ENCODE results near the gene PXMP2.
A peak's percentile ranks its signal among the peaks of the same experiment; 100 is the strongest.
"Not testable (repeated sequence)": the region's sequence is repeated elsewhere in the genome, so short reads cannot be mapped to it uniquely, and the experiment has no call there.

The PXMP2 gene

DNA sequence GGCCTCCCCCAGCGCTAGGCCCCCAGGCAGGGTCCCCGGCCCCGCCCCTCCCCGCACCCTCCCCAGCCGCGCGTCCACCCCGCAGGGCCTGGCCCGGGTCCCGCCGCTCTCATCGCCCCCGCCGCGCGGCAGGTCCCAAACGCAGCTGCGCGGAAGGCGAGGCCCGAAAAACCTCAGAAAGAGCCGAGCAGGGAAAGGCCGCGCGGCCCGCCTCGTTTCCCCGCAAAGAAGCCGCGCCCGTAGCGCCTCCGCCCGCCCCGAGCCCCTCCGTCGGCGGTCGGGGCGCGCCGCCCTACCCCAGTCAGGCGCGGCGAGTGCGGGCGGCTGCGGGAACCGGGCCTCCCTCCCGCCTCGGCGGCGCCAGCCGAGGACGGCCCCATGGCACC is 569 bp upstream of the PXMP2 start:
- TF ChIP-seq ZFX (IDR thresholded peaks at IDR 0.05; ENCODE audit: borderline replicate concordance) = no peak
- TF ChIP-seq, protein P1, sequence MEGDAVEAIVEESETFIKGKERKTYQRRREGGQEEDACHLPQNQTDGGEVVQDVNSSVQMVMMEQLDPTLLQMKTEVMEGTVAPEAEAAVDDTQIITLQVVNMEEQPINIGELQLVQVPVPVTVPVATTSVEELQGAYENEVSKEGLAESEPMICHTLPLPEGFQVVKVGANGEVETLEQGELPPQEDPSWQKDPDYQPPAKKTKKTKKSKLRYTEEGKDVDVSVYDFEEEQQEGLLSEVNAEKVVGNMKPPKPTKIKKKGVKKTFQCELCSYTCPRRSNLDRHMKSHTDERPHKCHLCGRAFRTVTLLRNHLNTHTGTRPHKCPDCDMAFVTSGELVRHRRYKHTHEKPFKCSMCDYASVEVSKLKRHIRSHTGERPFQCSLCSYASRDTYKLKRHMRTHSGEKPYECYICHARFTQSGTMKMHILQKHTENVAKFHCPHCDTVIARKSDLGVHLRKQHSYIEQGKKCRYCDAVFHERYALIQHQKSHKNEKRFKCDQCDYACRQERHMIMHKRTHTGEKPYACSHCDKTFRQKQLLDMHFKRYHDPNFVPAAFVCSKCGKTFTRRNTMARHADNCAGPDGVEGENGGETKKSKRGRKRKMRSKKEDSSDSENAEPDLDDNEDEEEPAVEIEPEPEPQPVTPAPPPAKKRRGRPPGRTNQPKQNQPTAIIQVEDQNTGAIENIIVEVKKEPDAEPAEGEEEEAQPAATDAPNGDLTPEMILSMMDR (IDR thresholded peaks at IDR 0.05) = no peak
- H3K27ac ChIP-seq = peak overlapping the region; percentile 94

DNA sequence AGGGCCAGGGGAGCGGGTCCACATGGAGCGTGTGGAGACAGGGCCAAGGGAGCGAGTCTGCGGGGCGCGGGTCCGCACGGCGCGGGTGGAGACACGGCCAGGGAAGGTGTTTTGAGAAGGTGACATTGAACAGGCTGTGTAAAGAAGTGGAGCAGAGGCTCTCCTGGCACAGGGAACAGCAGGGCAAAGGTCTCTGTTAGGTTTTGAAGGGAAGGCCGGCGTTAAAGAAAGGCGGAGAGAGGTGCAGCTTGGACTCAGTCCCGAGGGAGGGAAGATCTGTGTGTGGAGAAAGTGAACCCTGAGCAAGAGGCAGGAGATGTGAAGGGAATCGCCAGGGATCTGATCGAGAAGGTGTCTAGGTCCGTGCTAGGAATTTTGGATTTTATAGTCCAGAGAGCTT is 1.8 kb downstream of the PXMP2 start:
- H3K27ac ChIP-seq = peak overlapping the region; percentile 77
- TF ChIP-seq ZFX (IDR thresholded peaks at IDR 0.05; ENCODE audit: borderline replicate concordance) = no peak
- TF ChIP-seq, protein P1 (IDR thresholded peaks at IDR 0.05) = no peak

DNA sequence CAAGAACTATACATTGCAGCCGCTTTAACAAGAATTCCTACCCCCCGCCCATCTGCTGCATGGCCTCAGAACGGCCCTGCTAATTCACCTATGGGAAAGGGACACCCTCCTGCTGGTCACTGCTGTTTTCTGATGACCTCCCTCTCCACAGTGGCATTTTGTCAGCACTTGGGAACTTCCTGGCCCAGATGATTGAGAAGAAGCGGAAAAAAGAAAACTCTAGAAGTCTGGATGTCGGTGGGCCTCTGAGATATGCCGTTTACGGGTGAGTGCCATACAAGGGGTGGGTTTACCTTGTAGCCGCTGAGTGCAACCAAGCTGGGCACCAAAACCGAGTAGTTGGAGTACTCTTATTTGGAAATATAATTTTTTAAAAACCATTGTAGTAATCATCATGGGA is 2.7 kb downstream of the PXMP2 start:
- TF ChIP-seq, protein P1 (IDR thresholded peaks at IDR 0.05) = no peak
- TF ChIP-seq ZFX (IDR thresholded peaks at IDR 0.05; ENCODE audit: borderline replicate concordance) = no peak
- peak overlapping the region; percentile 77 for H3K27ac ChIP-seq

DNA sequence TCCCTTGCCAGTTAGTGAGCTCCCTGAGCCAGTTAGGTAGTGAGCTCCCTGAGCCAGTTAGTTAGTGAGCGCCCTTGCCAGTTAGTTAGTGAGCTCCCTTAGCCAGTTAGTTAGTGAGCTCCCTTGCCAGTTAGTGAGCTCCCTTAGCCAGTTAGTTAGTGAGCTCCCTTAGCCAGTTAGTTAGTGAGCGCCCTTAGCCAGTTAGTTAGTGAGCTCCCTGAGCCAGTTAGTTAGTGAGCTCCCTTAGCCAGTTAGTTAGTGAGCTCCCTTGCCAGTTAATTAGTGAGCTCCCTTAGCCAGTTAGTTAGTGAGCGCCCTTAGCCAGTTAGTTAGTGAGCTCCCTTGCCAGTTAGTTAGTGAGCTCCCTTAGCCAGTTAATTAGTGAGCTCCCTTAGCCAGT is 4.6 kb downstream of the PXMP2 start:
- H3K27ac ChIP-seq = not testable (repeated sequence)

DNA sequence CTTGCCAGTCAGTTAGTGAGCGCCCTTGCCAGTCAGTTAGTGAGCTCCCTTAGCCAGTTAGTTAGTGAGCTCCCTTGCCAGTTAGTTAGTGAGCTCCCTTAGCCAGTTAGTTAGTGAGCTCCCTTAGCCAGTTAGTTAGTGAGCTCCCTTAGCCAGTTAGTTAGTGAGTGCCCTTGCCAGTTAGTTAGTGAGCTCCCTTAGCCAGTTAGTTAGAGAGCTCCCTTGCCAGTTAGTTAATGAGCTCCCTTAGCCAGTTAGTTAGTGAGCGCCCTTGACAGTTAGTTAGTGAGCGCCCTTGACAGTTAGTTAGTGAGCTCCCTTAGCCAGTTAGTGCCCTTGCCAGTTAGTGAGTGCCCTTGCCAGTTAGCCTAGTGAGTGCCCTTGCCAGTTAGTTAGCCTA is 7.5 kb downstream of the PXMP2 start:
- not testable (repeated sequence) for H3K27ac ChIP-seq

DNA sequence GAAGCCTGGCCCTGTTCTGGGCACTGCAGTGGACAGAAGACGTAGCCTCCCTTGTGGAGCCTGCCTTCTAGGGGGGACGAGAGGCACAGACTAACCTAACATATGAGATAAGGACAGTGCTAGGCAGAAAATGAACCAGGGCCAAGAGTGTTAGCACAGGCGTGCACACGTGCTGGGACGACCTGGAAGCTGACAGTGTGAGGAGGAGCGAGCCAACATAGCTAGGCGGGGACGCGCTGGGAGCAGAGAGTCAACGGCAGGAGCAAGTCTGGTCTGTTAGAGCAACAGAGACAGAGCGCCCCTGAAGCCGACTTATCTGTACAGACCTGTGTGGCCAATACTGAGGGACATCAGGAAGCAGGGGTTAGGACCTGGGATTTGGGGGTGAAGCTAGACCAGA is 8.0 kb downstream of the PXMP2 start:
- no peak overlapping the region for H3K27ac ChIP-seq
- TF ChIP-seq ZFX (IDR thresholded peaks at IDR 0.05; ENCODE audit: borderline replicate concordance) = no peak

DNA sequence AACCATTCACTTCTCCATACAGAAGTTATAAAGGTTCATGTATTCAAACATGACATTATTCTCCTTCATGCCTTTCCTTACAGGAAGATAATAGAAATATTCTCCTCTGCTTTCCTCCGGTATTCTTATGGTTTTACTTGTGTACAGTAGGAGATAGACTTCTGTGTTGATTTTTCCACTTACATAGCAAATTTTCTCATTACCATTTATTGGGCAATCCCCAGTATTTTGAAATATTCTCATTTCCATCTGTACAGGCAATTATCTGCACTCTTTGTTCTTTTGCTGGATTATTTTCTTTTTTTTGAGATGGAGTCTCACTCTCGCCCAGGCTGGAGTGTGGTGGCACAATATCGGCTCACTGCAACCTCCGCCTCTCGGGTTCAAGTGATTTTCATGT is 11.0 kb downstream of the PXMP2 start:
- no peak overlapping the region for H3K27ac ChIP-seq
- no peak for TF ChIP-seq ZFX (IDR thresholded peaks at IDR 0.05; ENCODE audit: borderline replicate concordance)
- TF ChIP-seq, protein P1 (IDR thresholded peaks at IDR 0.05) = no peak

DNA sequence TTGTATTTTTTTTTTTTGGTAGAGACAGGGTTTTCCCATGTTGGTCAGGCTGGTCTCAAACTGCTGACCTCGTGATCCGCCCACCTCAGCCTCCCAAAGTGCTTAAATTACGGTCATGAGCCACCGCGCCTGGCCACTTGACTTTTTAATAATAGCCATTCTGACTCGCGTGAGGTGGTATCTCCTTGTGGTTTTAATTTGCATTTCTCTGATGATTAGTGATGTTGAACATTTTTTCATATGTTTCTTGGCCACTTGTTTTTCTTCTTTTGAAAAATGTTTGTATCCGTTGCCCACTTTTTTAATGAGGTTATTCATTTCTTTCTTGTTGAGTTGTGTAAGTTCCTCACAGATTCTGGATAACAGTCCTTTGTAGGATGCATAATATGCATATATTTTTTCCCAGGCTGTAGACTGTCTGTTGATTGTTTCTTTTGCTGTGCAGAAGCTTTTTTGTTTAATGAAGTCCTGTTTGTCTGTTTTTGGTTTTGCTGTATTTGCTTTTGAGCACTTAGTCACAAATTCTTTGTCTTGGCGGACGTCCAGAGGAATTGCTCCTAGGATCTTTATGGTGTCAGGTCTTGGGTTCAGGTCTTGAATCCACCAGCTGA is 12.9 kb downstream of the PXMP2 start:
- TF ChIP-seq, protein P1 (IDR thresholded peaks at IDR 0.05) = no peak
- no peak for TF ChIP-seq ZFX (IDR thresholded peaks at IDR 0.05; ENCODE audit: borderline replicate concordance)
- H3K27ac ChIP-seq = peak overlapping the region; percentile 49

DNA sequence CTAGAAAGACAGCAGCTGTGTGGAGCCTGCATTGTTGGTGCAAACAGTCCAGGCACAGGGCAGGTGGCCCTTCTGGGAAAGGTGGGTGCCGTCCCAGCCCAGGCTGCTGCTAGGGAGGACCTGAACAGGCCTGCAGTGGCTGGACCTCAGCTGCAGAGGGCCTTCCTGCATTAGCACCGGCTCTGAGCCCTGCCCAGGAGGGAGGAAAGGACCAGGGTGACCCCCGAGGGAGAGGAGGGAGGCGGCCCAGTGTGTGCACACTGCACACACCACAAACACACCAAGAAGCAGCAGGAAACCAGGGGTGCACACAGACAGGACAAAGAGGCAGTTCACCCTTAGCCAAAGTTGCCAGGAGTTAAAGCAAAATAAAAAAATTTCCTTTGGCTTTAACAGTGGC is 15.3 kb downstream of the PXMP2 start:
- peak overlapping the region; percentile 11; the same call in 1 of the 2 replicates for H3K27ac ChIP-seq
- TF ChIP-seq ZFX (IDR thresholded peaks at IDR 0.05; ENCODE audit: borderline replicate concordance) = no peak
- TF ChIP-seq, protein P1 (IDR thresholded peaks at IDR 0.05) = no peak
